ENCODE measurements around the gene FAM120C.

FAM120C gene

DNA sequence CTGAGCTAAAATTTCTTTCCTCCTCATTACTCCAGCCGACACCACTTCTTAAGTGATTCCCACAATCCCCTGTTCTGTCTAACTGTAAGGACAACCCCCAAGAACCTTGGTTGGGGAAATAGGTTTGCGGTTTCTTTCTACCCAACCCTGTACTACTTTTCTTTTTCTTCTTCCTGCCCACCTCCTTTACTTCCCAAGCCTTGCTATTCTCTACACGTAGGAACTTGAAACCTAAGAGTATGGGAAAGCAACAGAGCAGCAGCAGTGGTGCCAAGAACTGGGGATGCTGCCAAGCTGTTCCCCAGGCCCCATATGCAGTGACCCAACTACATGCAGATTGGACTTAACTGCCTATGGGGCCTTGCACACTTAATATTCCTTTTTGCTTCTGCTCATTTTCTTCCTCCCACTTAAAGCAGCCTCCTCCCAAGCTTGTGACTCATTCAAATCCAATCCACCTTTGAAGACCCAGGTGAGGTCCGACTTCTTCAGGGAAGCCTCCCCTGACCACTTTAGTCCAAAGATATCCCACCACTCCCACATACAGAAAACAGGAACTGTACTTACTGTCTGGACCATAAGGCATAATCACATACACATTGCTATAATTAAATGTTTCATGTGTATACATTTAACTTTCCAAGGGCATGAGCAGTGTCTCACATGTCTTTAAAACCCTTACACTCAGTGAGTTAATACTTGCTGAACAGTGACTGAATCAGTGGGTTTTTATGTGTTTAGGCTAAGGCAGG, 1.7 kb downstream of the FAM120C start:
- Histone ChIP-seq H2AFZ (ENCODE audit: low read depth, low read length) (no peak overlapping the region), H3K4me1 (ENCODE audit: insufficient read depth, low read length) (peaks cover 25% of the 10 kb centered on the region), H3K9me3 (ENCODE audit: low read length) (no peaks in the 10 kb centered on the region), H3K4me3 (ENCODE audit: low read length) (peak overlapping the region; percentile 67), H3K27me3 (ENCODE audit: insufficient read depth, low read length) (no peaks in the 10 kb centered on the region), H3K36me3 (ENCODE audit: insufficient read depth, low read length) (peaks cover 3% of the 10 kb centered on the region)

DNA sequence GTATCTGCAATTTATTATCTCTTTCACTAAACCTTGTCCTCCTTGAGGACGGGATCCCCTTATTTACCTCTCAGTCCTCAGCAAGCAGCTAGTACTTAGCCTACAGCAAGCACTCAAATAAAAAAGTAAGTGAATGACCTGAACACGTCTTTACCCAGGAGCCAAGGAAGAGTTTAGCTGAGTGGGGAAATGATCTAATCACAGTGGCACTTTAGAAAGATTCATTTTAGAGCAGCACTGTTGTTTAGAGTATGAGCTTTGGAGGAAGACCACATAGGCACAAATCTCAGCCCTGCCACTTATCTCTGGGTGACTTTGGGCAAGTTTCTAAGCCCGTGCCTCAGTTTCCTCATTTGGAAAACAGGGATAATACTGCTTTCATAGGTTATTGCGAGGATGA, 2.7 kb downstream of the FAM120C start:
- peaks cover 3% of the 10 kb centered on the region for H3K36me3 ChIP-seq (ENCODE audit: insufficient read depth, low read length)
- peak overlapping the region; percentile 67 for H3K4me3 ChIP-seq (ENCODE audit: low read length)
- no peak overlapping the region for H2AFZ ChIP-seq (ENCODE audit: low read depth, low read length)
- peaks cover 25% of the 10 kb centered on the region for H3K4me1 ChIP-seq (ENCODE audit: insufficient read depth, low read length)
- no peaks in the 10 kb centered on the region for H3K27me3 ChIP-seq (ENCODE audit: insufficient read depth, low read length)
- no peaks in the 10 kb centered on the region for H3K9me3 ChIP-seq (ENCODE audit: low read length)

DNA sequence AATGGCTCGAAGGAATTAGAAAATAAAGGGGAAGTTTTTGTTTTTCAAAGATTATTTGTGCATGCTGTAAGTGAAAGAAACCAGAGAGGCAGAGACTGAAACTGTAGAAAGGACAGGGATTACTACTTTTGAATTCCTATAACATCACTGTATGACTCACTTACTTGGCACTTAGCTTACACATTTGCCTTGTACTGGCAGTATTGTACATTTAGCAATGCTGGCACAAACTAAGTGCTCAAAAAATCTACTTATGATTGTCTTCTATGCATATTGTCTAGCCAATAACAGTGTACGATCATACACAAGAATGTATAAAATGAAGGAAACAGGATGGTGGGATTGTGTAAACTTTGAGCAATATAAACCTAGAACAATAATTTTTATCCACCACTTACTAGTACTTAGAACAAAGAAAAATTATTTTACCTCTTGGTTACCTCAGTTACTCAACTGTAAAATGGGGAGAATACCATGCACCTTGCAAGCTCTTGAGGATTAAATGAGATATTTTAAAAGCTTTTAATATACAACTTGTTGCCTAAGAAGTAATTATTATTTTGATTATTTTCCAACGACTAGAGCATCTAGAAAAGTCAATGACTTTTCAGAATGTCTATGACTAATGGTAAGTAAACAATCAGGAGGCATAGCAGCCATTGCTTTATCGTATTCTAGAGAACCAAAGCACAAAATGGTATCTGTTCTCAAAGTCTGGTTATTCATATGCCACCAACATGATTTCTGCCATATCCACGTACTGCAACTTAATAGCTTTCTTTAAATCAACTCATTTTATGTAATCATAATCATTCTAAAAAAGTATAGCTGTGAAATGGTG, 4.7 kb downstream of the FAM120C start:
- peaks cover 25% of the 10 kb centered on the region for H3K4me1 ChIP-seq (ENCODE audit: insufficient read depth, low read length)

DNA sequence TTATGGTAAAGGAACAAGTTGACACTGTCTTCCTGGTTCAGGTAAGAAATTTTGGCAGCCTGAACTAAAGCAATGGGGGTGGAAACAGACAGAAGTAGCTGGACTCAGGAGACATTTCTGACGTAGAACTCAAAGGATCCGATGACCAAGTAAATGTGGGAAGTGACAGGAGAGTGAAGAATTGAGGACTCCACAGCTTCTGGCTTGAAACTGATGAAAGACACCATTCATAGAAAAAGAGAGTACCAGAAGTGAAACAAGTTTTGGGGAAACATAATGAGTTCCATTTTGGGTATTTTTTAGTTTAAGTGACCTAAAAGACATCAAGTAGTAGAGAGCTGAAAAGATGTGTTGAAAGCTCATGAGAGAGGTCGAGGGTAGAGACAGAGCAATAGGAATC, 5.7 kb downstream of the FAM120C start:
- no peak overlapping the region for H3K4me3 ChIP-seq (ENCODE audit: low read length)
- H3K4me1 ChIP-seq (ENCODE audit: insufficient read depth, low read length) = peaks cover 25% of the 10 kb centered on the region
- no peak overlapping the region for H2AFZ ChIP-seq (ENCODE audit: low read depth, low read length)
- H3K9me3 ChIP-seq (ENCODE audit: low read length) = no peaks in the 10 kb centered on the region
- no peaks in the 10 kb centered on the region for H3K27me3 ChIP-seq (ENCODE audit: insufficient read depth, low read length)
- H3K36me3 ChIP-seq (ENCODE audit: insufficient read depth, low read length) = peaks cover 7% of the 10 kb centered on the region

More for the DNA sequence above, 4.7 kb downstream of the FAM120C start:
- no peaks in the 10 kb centered on the region for H3K27me3 ChIP-seq (ENCODE audit: insufficient read depth, low read length)
- no peak overlapping the region for H2AFZ ChIP-seq (ENCODE audit: low read depth, low read length)
- H3K36me3 ChIP-seq (ENCODE audit: insufficient read depth, low read length) = peaks cover 7% of the 10 kb centered on the region
- H3K4me3 ChIP-seq (ENCODE audit: low read length) = no peak overlapping the region
- H3K9me3 ChIP-seq (ENCODE audit: low read length) = no peaks in the 10 kb centered on the region

DNA sequence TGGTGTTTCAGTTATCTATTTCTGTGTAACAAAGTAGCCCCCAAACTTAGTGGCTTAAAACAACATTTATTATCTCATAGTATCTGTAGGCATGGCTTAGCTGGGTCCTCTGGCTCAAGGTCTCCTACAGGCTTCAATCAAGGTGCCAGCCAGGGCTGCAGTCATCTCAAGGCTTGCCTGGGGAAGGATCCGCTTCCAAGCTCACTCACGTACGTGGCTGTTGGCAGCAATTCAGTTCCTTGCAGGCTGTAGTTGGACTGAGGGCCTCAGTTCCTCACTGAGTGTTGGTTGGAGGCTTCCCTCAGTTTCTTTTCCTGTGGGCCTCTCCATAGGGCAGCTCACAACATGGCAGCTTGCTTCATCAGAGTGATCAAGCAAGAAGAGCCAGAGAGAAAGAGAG, 9.3 kb downstream of the FAM120C start:
- Histone ChIP-seq H3K4me3 (ENCODE audit: low read length) (no peak overlapping the region), H2AFZ (ENCODE audit: low read depth, low read length) (no peak overlapping the region), H3K27me3 (ENCODE audit: insufficient read depth, low read length) (no peaks in the 10 kb centered on the region), H3K4me1 (ENCODE audit: insufficient read depth, low read length) (no peaks in the 10 kb centered on the region), H3K36me3 (ENCODE audit: insufficient read depth, low read length) (peaks cover 7% of the 10 kb centered on the region), H3K9me3 (ENCODE audit: low read length) (no peaks in the 10 kb centered on the region)

DNA sequence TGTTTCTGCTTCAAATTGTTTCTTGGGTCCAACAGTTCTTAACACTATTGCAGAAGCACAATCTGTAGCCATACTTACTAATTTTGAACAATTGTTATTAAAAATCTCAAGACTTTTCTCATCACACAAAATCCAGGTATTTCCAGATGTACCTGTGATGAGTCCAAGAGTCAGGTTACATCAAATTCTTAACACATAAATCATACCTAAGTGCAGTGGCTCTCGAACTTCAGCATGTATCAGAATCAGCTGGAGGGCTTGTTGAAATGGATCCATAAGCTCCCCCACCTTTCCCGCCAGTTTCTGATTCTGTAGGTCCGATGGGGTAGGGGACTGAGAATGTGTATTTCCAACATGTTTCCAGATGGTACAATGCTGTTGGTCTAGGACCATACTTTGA, 10.6 kb downstream of the FAM120C start:
- H3K9me3 ChIP-seq (ENCODE audit: low read length) = no peaks in the 10 kb centered on the region
- no peak overlapping the region for H2AFZ ChIP-seq (ENCODE audit: low read depth, low read length)
- no peaks in the 10 kb centered on the region for H3K4me1 ChIP-seq (ENCODE audit: insufficient read depth, low read length)
- no peak overlapping the region for H3K4me3 ChIP-seq (ENCODE audit: low read length)
- no peaks in the 10 kb centered on the region for H3K27me3 ChIP-seq (ENCODE audit: insufficient read depth, low read length)
- peaks cover 7% of the 10 kb centered on the region for H3K36me3 ChIP-seq (ENCODE audit: insufficient read depth, low read length)

DNA sequence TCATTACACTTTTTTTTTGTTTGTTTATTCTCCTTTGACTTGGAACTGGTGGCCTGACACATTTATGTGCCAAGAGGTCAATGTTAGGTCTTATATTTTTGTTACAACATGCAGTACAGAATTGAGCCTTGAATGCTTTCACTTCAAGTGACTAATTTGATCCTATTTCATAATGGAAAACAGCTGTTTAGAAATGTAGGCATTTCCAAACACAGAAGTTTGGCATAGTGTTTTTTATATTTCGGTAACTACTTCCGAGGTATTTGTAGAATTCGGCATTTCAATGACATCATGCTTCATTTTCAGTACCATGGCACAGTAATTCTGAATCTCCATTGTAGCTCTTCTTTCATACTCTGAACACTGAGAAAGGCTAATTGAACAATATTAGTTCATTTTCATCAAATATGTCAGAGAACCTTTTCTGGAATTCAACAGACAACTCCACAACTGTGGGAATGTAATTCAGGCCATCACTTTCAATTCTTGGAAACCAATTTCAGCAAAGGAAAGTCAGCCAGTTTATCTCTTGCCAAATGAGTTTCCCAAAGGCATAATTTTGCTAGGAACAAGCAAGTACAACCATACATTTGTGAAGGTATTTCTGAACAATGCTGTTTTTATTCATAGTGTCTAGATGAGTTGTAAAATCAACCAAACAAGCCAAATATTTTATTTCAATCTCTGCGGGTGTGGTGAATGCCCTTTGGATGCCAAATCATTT, 11.4 kb downstream of the FAM120C start:
- H3K4me1 ChIP-seq (ENCODE audit: insufficient read depth, low read length) = no peaks in the 10 kb centered on the region
- H3K4me3 ChIP-seq (ENCODE audit: low read length) = no peak overlapping the region
- peaks cover 4% of the 10 kb centered on the region for H3K36me3 ChIP-seq (ENCODE audit: insufficient read depth, low read length)
- H3K27me3 ChIP-seq (ENCODE audit: insufficient read depth, low read length) = no peaks in the 10 kb centered on the region
- H3K9me3 ChIP-seq (ENCODE audit: low read length) = no peaks in the 10 kb centered on the region
- no peak overlapping the region for H2AFZ ChIP-seq (ENCODE audit: low read depth, low read length)

DNA sequence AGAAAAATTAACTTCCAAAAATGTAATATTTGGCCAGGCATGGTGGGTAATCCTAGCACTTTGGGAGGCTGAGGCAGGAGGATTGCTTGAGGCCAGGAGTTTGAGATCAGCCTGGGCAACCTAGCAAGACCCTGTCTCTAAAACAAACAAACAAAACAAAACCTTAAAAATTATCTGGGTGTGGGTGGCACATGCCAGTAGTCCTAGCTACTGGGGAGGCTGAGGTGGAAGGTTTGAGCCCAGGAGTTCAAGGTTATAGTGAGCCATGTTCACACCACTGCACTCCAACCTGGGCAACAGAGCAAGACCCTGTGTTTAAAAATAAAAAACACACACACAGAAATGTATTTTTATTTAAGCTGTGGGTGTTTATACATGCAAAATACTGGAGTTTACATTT, 12.0 kb downstream of the FAM120C start:
- Histone ChIP-seq H3K9me3 (ENCODE audit: low read length) (no peaks in the 10 kb centered on the region), H3K4me3 (ENCODE audit: low read length) (no peak overlapping the region), H3K36me3 (ENCODE audit: insufficient read depth, low read length) (peaks cover 4% of the 10 kb centered on the region), H3K27me3 (ENCODE audit: insufficient read depth, low read length) (no peaks in the 10 kb centered on the region), H2AFZ (ENCODE audit: low read depth, low read length) (no peak overlapping the region), H3K4me1 (ENCODE audit: insufficient read depth, low read length) (no peaks in the 10 kb centered on the region)

DNA sequence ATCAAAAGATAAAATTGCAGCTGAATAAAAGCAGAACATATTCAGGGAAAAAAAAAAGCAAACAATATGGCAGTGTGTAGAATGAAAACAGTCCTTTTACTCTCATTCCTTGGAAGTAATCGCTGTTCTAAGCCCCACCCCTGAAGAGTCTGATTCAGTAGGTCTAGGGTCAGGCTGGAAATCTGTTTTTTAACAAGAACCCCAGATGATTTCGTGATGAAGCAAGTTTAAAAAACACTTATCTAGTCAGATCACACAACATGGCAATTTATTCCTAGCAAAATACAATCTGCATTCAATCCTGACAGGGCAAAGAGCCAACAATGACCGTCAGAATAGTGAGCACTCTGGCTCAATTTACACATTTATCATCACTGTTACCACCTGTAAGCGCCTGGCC, 16.1 kb downstream of the FAM120C start:
- Histone ChIP-seq H3K36me3 (ENCODE audit: insufficient read depth, low read length) (no peaks in the 10 kb centered on the region), H3K4me3 (ENCODE audit: low read length) (no peak overlapping the region), H2AFZ (ENCODE audit: low read depth, low read length) (no peak overlapping the region), H3K9me3 (ENCODE audit: low read length) (no peaks in the 10 kb centered on the region), H3K4me1 (ENCODE audit: insufficient read depth, low read length) (no peaks in the 10 kb centered on the region), H3K27me3 (ENCODE audit: insufficient read depth, low read length) (no peaks in the 10 kb centered on the region)

DNA sequence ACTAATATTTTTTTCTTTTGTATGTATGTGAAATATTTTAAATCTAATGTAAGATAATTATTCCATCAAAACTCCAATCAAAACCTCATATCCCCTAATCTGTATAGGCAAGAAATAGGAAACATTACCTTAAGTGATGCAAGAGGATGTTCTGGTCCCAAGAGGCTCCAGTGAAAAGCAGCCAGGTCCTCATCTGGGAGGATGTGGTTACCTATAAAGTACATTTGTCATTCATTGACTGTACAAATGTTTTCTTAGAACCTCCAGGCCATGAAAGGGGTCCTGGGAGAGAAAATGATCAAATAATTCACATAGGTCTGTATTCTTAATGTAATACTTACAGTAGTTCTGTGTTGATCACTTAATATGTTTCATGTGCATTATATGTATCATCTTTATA, 25.5 kb downstream of the FAM120C start:
- Histone ChIP-seq H3K9me3 (ENCODE audit: low read length) (no peaks in the 10 kb centered on the region), H3K36me3 (ENCODE audit: insufficient read depth, low read length) (no peaks in the 10 kb centered on the region), H2AFZ (ENCODE audit: low read depth, low read length) (no peak overlapping the region), H3K4me1 (ENCODE audit: insufficient read depth, low read length) (no peaks in the 10 kb centered on the region), H3K27me3 (ENCODE audit: insufficient read depth, low read length) (no peaks in the 10 kb centered on the region), H3K4me3 (ENCODE audit: low read length) (no peak overlapping the region)

DNA sequence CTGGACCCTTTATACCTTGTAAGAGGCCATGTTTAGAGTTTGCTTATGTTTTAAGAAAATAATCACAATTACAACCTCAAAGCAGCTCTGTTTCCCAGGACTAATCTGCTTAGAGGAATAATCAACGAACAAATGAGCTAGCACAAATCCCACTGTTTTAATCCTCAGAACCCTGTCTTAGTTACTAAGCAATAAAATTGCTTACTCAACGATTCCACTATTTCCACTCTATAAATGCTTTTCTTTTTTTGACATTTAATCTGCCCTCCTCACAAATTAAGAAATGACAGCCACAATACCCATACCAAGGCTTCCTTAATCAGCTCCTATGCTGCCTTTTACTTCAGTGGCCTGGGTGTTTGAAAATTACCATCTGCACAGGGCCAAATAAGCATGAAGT, 48.8 kb downstream of the FAM120C start:
- Histone ChIP-seq H3K36me3 (ENCODE audit: insufficient read depth, low read length) (peaks cover 14% of the 10 kb centered on the region), H2AFZ (ENCODE audit: low read depth, low read length) (no peak overlapping the region), H3K4me3 (ENCODE audit: low read length) (no peak overlapping the region), H3K27me3 (ENCODE audit: insufficient read depth, low read length) (no peaks in the 10 kb centered on the region), H3K4me1 (ENCODE audit: insufficient read depth, low read length) (no peaks in the 10 kb centered on the region), H3K9me3 (ENCODE audit: low read length) (no peaks in the 10 kb centered on the region)

DNA sequence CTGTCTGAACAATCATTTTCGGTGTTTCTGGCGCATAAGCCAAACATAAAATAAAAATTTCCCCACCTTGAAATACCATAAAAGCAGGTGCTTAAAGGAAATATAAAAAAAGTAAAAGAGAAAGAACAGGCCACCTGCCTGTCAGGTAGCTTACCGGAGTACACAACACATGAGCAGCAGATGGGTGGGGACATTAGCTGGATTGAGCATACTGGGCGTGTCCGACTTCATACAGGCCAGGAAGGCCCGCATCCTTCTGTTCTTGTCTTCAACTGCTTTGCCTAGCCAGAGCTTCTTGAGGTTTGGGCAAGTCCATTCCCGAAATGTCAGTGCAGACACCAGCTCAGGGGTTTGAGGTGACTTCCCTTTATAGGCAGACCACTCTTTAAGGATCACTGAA, 66.7 kb downstream of the FAM120C start:
- no peaks in the 10 kb centered on the region for H3K9me3 ChIP-seq (ENCODE audit: low read length)
- H3K36me3 ChIP-seq (ENCODE audit: insufficient read depth, low read length) = no peaks in the 10 kb centered on the region
- no peaks in the 10 kb centered on the region for H3K27me3 ChIP-seq (ENCODE audit: insufficient read depth, low read length)
- no peak overlapping the region for H2AFZ ChIP-seq (ENCODE audit: low read depth, low read length)
- H3K4me1 ChIP-seq (ENCODE audit: insufficient read depth, low read length) = no peaks in the 10 kb centered on the region
- no peak overlapping the region for H3K4me3 ChIP-seq (ENCODE audit: low read length)

DNA sequence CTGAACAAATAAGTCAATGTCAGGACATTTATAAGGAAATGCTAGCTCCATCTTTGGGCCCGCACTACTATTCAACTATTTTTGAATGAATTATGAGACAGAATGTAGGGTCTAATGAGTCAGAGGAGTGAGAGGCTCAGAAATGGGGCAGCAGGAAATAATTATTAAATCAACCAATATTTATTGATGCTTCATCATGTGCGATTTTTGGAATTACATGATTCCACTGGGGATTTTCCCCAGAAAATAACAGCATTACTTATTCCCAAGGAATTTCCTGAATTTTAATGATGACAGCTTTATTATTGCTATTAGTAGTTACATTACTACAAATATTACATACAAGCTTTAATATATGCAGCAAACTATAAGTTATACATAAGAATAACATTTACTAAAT, 89.5 kb downstream of the FAM120C start:
- H3K36me3 ChIP-seq (ENCODE audit: insufficient read depth, low read length) = peaks cover 2% of the 10 kb centered on the region
- no peaks in the 10 kb centered on the region for H3K9me3 ChIP-seq (ENCODE audit: low read length)
- no peaks in the 10 kb centered on the region for H3K4me1 ChIP-seq (ENCODE audit: insufficient read depth, low read length)
- H3K4me3 ChIP-seq (ENCODE audit: low read length) = no peak overlapping the region
- no peaks in the 10 kb centered on the region for H3K27me3 ChIP-seq (ENCODE audit: insufficient read depth, low read length)
- H2AFZ ChIP-seq (ENCODE audit: low read depth, low read length) = no peak overlapping the region

All from neuron (in vitro differentiated cells).